ENCODE measurements around the gene FAM162A.

- TF ChIP-seq CTCF (IDR thresholded peaks at IDR 0.05) (no peak), ZNF423 (CRISPR knock-in tag; IDR thresholded peaks at IDR 0.05) (no peak), ZNF138 (CRISPR knock-in tag; conservative IDR thresholded peaks at IDR 0.05) (no peak), ARID4B (CRISPR knock-in tag; IDR thresholded peaks at IDR 0.05; ENCODE audit: borderline replicate concordance) (no peak), FOXK1 (CRISPR knock-in tag; IDR thresholded peaks at IDR 0.05) (no peak), JUN (CRISPR knock-in tag; IDR thresholded peaks at IDR 0.05) (no peak), E2F4 (CRISPR knock-in tag; IDR thresholded peaks at IDR 0.05; ENCODE audit: borderline replicate concordance, low read depth) (no peak)
Measured at GRCh38 chr3:122457706-122458105, 73.7 kb downstream of the FAM162A start.

Data from WTC11 (cell line).